Mucosa of stomach (tissue), 1 donor: ENCODE data around the gene SOCS7.

Experiments
- H3K27me3 ChIP-seq: one replicate; pipeline ENCODE4 v1.7.0; 2013; ENCODE audit warnings: mild to moderate bottlenecking, low read length; ENCODE audit not compliant: control insufficient read depth, insufficient read depth
- H3K36me3 ChIP-seq: one replicate; pipeline ENCODE4 v1.7.0; 2013; ENCODE audit warnings: low read length; ENCODE audit not compliant: control insufficient read depth, insufficient read depth
- H3K4me1 ChIP-seq: one replicate; pipeline ENCODE4 v1.7.0; 2013; ENCODE audit warnings: mild to moderate bottlenecking, low read length; ENCODE audit not compliant: control insufficient read depth, insufficient read depth
- H3K4me3 ChIP-seq: one replicate; pipeline ENCODE4 v1.7.0; 2013; ENCODE audit warnings: low read length
- H3K9ac ChIP-seq: one replicate; pipeline ENCODE4 v1.7.0; 2013; ENCODE audit warnings: mild to moderate bottlenecking, low read length, moderate library complexity
- H3K9me3 ChIP-seq: one replicate; pipeline ENCODE4 v1.7.0; 2013; ENCODE audit warnings: mild to moderate bottlenecking, low read length, moderate library complexity; ENCODE audit not compliant: control insufficient read depth
- donor health status: Pancreatic carcinoma.

The SOCS7 gene

DNA sequence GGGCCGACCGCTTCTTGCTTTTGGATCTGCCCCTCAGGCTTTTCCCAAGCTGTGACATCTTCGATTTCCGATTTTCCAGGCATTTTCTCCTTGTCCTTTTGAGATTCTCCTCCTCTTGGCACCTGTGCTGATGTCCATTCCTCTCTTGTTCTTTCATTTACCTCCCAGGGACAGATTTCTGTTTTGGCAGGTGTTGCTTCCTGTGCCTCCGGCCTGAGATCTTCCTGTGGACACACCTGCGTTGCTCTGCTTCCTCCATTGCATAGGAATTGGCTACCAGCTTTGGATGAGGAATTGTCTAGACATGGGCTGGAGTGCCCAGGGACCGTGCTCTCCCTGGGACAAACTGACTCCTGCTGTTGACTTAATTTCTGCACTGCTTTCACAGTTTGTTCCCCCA is 23.0 kb upstream of the SOCS7 start:
- H3K9me3 ChIP-seq: no peaks in the 10 kb centered on the region
- H3K4me1 ChIP-seq: peaks cover 22% of the 10 kb centered on the region
- H3K4me3 ChIP-seq: no peak overlapping the region
- no peaks in the 10 kb centered on the region for H3K36me3 ChIP-seq
- peaks cover 29% of the 10 kb centered on the region for H3K27me3 ChIP-seq
- no peak overlapping the region for H3K9ac ChIP-seq

DNA sequence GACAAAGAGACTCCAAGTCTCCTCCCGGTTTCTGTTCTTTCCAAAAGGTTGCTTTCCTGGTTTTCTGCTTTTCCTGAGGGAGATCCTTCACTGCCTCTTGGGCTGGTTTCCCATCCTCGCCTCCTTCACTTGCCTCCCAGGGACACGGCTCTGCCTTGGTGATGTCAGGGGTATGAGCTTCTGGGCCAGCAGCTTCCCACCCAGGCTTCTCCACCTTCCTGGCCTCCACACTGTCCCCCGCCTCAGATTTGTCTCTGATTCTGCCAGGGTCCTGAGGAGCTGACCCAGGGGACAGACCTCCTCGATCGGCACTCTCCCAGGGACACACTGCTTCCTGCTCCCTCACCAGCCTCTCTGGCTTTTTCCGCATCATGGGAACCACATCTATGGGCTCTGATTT is 22.4 kb upstream of the SOCS7 start:
- Histone ChIP-seq H3K9ac (no peak overlapping the region), H3K4me1 (peaks cover 16% of the 10 kb centered on the region), H3K9me3 (no peaks in the 10 kb centered on the region), H3K4me3 (no peak overlapping the region), H3K36me3 (no peaks in the 10 kb centered on the region), H3K27me3 (peaks cover 36% of the 10 kb centered on the region)

DNA sequence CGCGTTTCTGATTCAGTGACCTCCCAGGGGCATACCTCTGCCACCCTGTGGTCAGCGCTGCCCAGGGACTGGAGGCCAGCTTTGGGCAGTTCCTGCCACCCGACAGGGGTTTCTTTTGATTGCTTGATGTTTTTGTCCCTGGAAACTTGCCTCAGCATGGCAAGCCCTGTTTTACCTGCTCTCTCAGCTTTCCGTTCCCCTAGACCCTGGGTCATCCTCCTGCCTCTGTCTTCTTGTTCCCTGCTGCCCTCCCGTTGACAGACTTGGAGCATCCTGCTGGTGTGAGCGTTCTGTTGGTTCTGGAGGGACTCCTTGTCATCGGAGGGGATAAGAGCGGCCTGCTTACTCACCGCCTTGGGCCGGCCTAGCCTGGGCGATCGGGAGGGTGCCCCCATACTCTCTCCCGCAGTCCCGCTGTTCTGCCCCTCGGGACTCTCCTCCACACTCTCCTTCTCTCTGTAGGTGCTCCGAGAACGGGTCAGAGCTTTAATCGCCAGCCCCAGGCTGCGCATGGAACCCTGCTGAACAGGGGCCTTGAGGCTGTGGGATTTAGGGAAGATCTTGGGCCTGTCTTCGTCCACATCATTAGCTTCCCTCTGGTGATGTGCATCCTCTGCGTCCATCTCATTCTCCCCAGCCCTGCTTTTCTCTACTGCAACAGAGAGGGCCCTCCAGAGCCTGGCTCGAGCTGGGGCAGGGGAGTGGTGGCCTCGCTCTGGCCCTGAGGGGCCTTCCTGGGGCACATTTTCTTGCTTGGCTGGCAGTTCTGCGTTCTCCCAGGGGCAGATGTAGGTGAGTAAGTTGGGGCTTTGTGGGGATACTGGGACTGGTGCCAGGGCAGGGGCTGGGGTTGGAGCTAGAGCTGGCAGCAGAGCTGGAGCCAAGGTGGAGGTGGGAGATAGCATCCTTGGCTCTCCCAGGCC is 21.6 kb upstream of the SOCS7 start:
- no peak overlapping the region for H3K4me3 ChIP-seq
- peaks cover 36% of the 10 kb centered on the region for H3K27me3 ChIP-seq
- no peaks in the 10 kb centered on the region for H3K36me3 ChIP-seq
- peaks cover 9% of the 10 kb centered on the region for H3K4me1 ChIP-seq
- H3K9ac ChIP-seq: no peak overlapping the region
- H3K9me3 ChIP-seq: no peaks in the 10 kb centered on the region

DNA sequence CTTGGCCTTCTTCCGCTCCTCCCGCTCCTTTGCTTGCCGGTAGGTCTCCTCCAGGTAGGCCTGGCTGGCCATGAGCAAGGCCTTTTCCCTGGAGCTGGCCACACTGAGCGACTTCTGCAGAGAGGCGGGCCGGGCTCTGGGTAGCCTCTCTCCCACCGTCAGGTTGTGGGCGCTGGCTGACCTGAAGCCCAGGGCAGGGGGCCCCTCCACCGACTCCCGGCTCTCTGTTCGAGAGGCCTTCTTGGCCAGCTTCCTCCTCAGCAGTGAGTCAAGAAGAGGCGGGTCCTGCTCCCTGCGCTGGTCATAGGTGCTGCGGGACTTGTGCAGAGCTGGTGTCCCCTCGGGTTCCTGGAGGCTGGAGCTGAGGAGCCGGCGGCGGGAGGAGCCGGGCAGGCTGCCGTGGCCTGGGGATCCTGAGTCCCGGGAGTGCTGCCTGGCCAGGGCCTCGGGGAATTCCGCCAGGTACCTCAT is 20.7 kb upstream of the SOCS7 start:
- Histone ChIP-seq H3K4me1 (peaks cover 8% of the 10 kb centered on the region), H3K9me3 (no peaks in the 10 kb centered on the region), H3K27me3 (peaks cover 36% of the 10 kb centered on the region), H3K9ac (no peak overlapping the region), H3K4me3 (no peak overlapping the region), H3K36me3 (no peaks in the 10 kb centered on the region)

DNA sequence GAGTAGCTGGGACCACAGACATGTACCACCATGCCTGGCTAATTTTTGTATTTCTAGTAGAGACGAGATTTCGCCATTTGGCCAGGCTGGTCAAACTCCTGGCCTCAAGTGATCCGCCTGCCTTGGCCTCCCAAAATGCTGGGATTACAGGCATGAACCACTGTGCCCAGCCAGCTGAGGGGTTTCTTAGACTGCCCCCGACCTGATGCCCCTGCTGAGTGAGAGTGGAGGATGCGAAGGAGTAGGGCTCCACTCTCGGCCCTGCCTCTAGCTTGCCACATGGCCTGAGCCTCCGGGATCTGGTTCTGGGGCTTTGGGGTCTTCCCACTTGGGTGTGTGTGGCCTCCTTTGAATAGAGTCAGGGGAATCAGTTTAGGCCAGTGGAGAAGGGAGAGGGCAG is 18.9 kb upstream of the SOCS7 start:
- H3K4me1 ChIP-seq: peaks cover 8% of the 10 kb centered on the region
- H3K36me3 ChIP-seq: no peaks in the 10 kb centered on the region
- H3K4me3 ChIP-seq: no peak overlapping the region
- no peak overlapping the region for H3K9ac ChIP-seq
- H3K9me3 ChIP-seq: no peaks in the 10 kb centered on the region
- peaks cover 29% of the 10 kb centered on the region for H3K27me3 ChIP-seq

DNA sequence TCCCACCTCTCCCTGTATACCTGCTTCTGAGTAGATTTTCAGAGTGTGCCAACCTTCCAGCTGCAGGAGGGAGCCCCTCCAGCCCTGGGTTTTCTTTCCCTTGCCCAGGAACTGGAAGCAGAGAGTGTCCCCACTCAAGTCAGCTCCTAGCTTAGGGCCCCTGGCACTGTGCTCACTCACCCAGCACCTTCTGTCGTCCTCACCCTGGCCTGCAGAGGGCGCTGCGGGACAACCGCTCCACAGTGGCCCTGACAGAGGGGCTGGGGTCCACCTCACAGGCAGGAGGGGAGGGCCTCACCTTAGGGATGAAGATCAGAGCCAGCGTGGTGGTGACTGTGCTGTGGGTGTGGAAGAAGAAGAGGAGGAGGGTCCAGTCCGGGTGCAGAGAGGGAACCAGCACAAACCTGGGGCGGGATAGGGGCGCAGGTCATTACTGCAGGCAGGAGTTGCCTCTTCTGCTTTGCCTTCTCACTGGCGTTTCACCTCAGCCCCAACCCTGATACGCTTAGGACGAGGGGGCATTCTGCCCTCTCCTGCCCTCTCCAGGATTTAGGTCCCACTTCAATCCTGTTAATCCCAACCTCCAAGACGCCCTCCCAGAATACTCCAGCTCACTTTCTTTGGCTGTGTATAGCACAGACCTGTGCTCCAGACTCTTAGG is 17.9 kb upstream of the SOCS7 start:
- H3K9me3 ChIP-seq: no peaks in the 10 kb centered on the region
- H3K9ac ChIP-seq: no peak overlapping the region
- no peaks in the 10 kb centered on the region for H3K36me3 ChIP-seq
- no peak overlapping the region for H3K4me3 ChIP-seq
- peaks cover 29% of the 10 kb centered on the region for H3K27me3 ChIP-seq
- peaks cover 8% of the 10 kb centered on the region for H3K4me1 ChIP-seq

DNA sequence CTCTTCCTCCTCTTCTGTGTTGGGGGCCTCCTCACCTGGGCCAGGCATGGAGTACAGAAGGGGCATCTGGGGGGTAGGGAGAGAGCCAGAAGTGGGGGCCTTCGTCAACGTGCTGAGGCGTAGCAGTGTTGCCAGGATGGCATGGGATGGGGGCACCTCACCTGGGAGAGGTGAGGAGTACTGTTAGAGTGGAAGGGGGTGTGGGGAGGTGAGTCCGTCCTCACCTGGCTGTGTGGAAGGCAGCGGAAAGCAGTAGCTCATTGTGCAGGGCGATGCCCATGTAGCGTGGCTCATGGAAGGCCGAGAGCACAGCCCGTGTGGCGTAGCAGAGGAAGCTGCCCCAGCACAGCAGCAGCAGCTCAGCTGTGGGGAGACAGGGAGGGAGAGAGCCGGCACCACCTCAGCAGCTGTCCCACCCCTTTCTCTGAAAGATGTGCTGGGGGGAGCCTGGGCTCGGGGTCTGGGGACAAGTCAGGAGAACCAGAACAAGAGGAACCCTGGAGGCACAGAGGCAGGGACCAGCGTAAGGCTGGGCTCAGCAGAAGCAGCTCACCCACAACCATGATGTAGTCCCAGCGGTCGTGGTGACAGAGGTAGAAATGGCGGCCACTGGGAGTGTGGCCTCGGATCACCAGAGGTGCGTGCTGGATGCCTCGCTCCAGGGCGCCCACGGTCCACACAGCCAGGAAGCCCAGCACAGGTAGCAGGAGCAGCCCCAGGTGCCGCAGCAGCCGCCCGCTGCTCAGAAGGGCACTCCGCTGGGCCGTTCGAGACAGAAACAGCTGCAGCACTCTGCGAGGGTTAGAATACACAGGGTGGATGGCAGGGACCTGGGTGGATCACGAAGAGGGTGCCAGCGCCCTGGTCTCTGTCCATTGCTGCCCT is 16.9 kb upstream of the SOCS7 start:
- H3K9ac ChIP-seq: no peak overlapping the region
- no peak overlapping the region for H3K4me3 ChIP-seq
- peaks cover 28% of the 10 kb centered on the region for H3K27me3 ChIP-seq
- peaks cover 8% of the 10 kb centered on the region for H3K4me1 ChIP-seq
- no peaks in the 10 kb centered on the region for H3K36me3 ChIP-seq
- no peaks in the 10 kb centered on the region for H3K9me3 ChIP-seq

DNA sequence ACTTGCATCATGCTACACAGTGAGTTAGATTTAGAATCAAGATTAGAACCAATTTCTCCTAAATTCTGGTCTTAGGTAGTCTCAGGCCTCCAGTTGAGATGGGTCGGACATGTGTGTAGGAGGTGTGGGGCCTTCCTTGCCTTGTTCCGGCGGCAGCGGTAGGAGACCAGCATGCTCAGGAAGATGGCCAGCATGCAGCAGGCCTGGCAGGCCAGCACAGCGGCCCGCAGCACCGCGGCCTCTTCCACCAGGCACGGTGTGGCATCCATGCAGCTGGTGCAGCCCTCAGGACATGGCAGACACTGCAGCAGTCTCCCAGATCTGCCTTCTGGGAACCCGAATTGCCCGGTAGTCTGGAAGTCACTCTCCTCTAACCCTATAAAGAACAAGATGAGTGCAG is 14.8 kb upstream of the SOCS7 start:
- no peak overlapping the region for H3K4me3 ChIP-seq
- H3K27me3 ChIP-seq: peaks cover 9% of the 10 kb centered on the region
- H3K9me3 ChIP-seq: no peaks in the 10 kb centered on the region
- H3K9ac ChIP-seq: no peak overlapping the region
- peaks cover 7% of the 10 kb centered on the region for H3K4me1 ChIP-seq
- H3K36me3 ChIP-seq: no peaks in the 10 kb centered on the region

DNA sequence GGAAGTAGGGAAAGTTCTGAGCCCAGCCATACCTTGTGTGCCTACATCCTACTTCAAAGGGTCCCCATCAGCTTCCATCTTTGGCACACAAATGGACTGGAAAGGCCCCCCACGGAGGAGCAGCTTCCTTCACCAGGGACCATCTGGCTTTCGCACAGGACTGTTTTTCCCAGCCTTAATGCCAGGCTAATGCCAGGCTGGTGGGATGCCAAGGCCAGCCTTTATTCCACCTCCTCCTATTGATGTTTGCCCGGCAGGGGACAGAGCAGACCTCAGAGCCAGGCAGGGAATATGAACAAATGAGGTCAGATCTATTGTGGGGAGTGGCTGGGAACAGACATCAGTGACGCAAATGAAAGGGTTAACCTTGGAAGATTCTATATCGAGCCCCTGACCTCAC is 13.6 kb upstream of the SOCS7 start:
- no peak overlapping the region for H3K9ac ChIP-seq
- peaks cover 8% of the 10 kb centered on the region for H3K27me3 ChIP-seq
- H3K36me3 ChIP-seq: no peaks in the 10 kb centered on the region
- H3K4me3 ChIP-seq: no peak overlapping the region
- peaks cover 7% of the 10 kb centered on the region for H3K4me1 ChIP-seq
- no peaks in the 10 kb centered on the region for H3K9me3 ChIP-seq

DNA sequence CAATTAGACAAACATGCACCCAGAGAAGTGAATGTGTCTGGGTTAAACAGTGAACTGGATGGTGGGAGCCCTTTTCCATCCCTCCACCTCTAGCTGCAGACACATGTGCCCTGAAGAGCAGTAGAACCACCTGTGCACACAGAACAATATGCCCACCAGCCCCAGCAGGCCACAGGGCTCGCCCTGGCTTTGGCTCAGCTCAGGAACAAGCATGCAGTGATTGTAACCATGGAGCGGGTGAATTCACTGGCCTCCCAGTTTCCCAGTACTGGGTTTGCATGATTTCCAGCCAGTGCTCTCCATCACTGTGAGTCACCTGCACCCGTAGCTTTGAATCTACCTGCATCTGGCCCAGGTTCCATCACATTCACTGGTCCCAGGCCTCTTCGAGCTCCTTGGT is 13.1 kb upstream of the SOCS7 start:
- Histone ChIP-seq H3K36me3 (no peaks in the 10 kb centered on the region), H3K4me1 (peaks cover 7% of the 10 kb centered on the region), H3K9me3 (no peaks in the 10 kb centered on the region), H3K9ac (no peak overlapping the region), H3K4me3 (no peak overlapping the region), H3K27me3 (peaks cover 8% of the 10 kb centered on the region)

DNA sequence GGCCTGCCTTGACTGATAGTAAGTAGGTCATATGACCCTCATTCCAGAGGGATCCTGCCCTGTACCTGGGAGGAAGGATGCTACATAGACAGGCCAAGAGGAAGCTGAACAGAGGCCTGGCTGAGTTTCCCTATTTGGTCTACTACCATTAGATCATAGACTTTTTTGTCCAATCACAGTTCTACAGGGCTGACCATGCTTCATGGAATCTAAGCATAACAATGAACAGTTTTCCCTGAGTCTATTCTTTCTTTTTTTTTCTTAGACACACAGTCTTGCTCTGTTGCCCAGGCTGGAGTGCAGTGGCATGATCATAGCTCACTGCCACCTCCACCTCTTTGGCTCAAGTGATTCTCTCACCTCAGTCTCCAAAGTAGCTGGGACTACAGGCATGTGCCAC is 11.8 kb upstream of the SOCS7 start:
- Histone ChIP-seq H3K9me3 (no peaks in the 10 kb centered on the region), H3K9ac (no peak overlapping the region), H3K27me3 (peaks cover 4% of the 10 kb centered on the region), H3K36me3 (no peaks in the 10 kb centered on the region), H3K4me1 (peaks cover 7% of the 10 kb centered on the region), H3K4me3 (no peak overlapping the region)
